ENCODE data around the gene PALMD. TPM values are rescaled to one million over a fixed set of nuclear protein-coding genes. Genes with fewer than 3 reads are reported as not detected.

PALMD gene
- total RNA-seq, 1 donor from 2014 or later = 0.58 TPM

GRCh38 chr1:99601709-99602403 is 44.1 kb upstream of the PALMD start:
- Mint-ChIP-seq H3K4me1 (no peaks in the 10 kb centered on the region), H3K9me3 (peaks cover 7% of the 10 kb centered on the region), H3K4me3 (no peak overlapping the region), H3K36me3 (no peaks in the 10 kb centered on the region), H3K27ac (no peak overlapping the region), H3K27me3 (ENCODE audit: low read depth) (no peaks in the 10 kb centered on the region)
- no peak for DNase-seq (ENCODE audit: low spot score in 2 of 2, unreplicated experiment in 2 of 2)
- TF ChIP-seq, protein P1, sequence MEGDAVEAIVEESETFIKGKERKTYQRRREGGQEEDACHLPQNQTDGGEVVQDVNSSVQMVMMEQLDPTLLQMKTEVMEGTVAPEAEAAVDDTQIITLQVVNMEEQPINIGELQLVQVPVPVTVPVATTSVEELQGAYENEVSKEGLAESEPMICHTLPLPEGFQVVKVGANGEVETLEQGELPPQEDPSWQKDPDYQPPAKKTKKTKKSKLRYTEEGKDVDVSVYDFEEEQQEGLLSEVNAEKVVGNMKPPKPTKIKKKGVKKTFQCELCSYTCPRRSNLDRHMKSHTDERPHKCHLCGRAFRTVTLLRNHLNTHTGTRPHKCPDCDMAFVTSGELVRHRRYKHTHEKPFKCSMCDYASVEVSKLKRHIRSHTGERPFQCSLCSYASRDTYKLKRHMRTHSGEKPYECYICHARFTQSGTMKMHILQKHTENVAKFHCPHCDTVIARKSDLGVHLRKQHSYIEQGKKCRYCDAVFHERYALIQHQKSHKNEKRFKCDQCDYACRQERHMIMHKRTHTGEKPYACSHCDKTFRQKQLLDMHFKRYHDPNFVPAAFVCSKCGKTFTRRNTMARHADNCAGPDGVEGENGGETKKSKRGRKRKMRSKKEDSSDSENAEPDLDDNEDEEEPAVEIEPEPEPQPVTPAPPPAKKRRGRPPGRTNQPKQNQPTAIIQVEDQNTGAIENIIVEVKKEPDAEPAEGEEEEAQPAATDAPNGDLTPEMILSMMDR (IDR thresholded peaks at IDR 0.05; ENCODE audit: unreplicated experiment) = no peak

GRCh38 chr1:99602404-99602969 is 43.4 kb upstream of the PALMD start:
- Mint-ChIP-seq H3K4me3 (no peak overlapping the region), H3K4me1 (no peaks in the 10 kb centered on the region), H3K27me3 (ENCODE audit: low read depth) (no peaks in the 10 kb centered on the region), H3K27ac (no peak overlapping the region), H3K9me3 (peaks cover 2% of the 10 kb centered on the region), H3K36me3 (no peaks in the 10 kb centered on the region)
- DNase-seq (ENCODE audit: low spot score in 2 of 2, unreplicated experiment in 2 of 2) = no peak
- TF ChIP-seq, protein P1 (IDR thresholded peaks at IDR 0.05; ENCODE audit: unreplicated experiment) = no peak

GRCh38 chr1:99603699-99604560 is 42.0 kb upstream of the PALMD start:
- H3K27ac Mint-ChIP-seq = no peak overlapping the region
- H3K36me3 Mint-ChIP-seq = no peaks in the 10 kb centered on the region

GRCh38 chr1:99606306-99606705 is 39.6 kb upstream of the PALMD start:
- Mint-ChIP-seq H3K4me3 (no peak overlapping the region), H3K27me3 (ENCODE audit: low read depth) (no peaks in the 10 kb centered on the region), H3K27ac (no peak overlapping the region), H3K9me3 (peaks cover 19% of the 10 kb centered on the region), H3K4me1 (no peaks in the 10 kb centered on the region), H3K36me3 (no peaks in the 10 kb centered on the region)
- no peak for DNase-seq (ENCODE audit: low spot score in 2 of 2, unreplicated experiment in 2 of 2)
- TF ChIP-seq, protein P1 (IDR thresholded peaks at IDR 0.05; ENCODE audit: unreplicated experiment) = no peak

More at GRCh38 chr1:99603699-99604560, 42.0 kb upstream of the PALMD start:
- Mint-ChIP-seq H3K27me3 (ENCODE audit: low read depth) (no peaks in the 10 kb centered on the region), H3K9me3 (peaks cover 16% of the 10 kb centered on the region), H3K4me3 (no peak overlapping the region), H3K4me1 (no peaks in the 10 kb centered on the region)
- DNase-seq (ENCODE audit: low spot score in 2 of 2, unreplicated experiment in 2 of 2) = no peak
- TF ChIP-seq, protein P1 (IDR thresholded peaks at IDR 0.05; ENCODE audit: unreplicated experiment) = no peak

DNA sequence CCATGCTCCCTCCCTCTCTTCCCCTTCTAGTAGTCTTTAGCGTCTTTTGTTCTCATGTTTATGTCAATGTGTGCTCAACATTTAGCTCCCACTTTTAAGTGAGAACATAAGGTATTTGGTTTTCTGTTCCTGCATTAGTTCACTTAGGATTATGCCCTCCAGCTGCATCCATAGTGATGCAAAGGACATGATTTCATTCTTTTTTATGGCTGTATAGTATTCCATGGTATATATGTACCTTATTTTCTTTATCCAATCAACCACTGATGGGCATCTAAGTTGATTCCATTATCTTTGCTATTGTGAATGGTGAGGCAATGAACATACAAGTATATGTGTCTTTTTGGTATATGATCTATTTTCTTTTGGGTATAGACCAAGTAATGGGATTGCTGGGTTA is 38.3 kb upstream of the PALMD start:
- no peaks in the 10 kb centered on the region for H3K27me3 Mint-ChIP-seq (ENCODE audit: low read depth)
- DNase-seq (ENCODE audit: low spot score in 2 of 2, unreplicated experiment in 2 of 2) = no peak
- TF ChIP-seq, protein P1 (IDR thresholded peaks at IDR 0.05; ENCODE audit: unreplicated experiment) = no peak
- H3K27ac Mint-ChIP-seq = no peak overlapping the region
- H3K36me3 Mint-ChIP-seq = no peaks in the 10 kb centered on the region
- H3K4me1 Mint-ChIP-seq = no peaks in the 10 kb centered on the region
- peaks cover 19% of the 10 kb centered on the region for H3K9me3 Mint-ChIP-seq
- no peak overlapping the region for H3K4me3 Mint-ChIP-seq
